Body of pancreas (tissue), 4 donors: ENCODE results near the gene AKR1C2.
"Not testable (repeated sequence)": the region's sequence is repeated elsewhere in the genome, so short reads cannot be mapped to it uniquely, and the experiment has no call there.

Experiments used
- CTCF ChIP-seq, 7 experiments: fragments of 450-650 bp in 4 of 7; fragments of 200-600 bp in 3 of 7; sonication (generic) in 3 of 7; IDR thresholded peaks; one replicate each; pipeline ENCODE4 v1.5.1; 2016 to 2019; ENCODE audit warnings: antibody characterized with exemption in 7 of 7
- POLR2A ChIP-seq, 3 donors: fragments of 450-650 bp; IDR thresholded peaks; one replicate each; pipeline ENCODE4 v1.6.1; 2016; ENCODE audit warnings: antibody characterized with exemption in 3 of 3, mild to moderate bottlenecking in 2 of 3

- TF ChIP-seq POLR2A, CTCF (IDR thresholded peaks at IDR 0.05): not testable (repeated sequence)
Measured at GRCh38 chr10:5004501-5004900, 844 bp upstream of the AKR1C2 start.
